Peyer's patch (tissue), 4 donors: ENCODE measurements around the gene RSBN1L. TPM values are rescaled to one million over a fixed set of nuclear protein-coding genes. Genes with fewer than 3 reads are reported as not detected.

Experiments
- DNase-seq, 3 donors: peaks; one replicate each; pipeline ENCODE4 v3.0.0-alpha.2; 2017 to 2019
- H3K27ac ChIP-seq, 4 donors: fragments of 200-600 bp; sonication (generic); one replicate each; pipeline ENCODE4 v1.5.1; 2016 to 2019
- H3K27me3 ChIP-seq, 2 donors: fragments of 200-600 bp; sonication (generic); one replicate each; pipeline ENCODE4 v1.5.1; 2019
- H3K36me3 ChIP-seq, 3 donors: fragments of 200-600 bp; sonication (generic); one replicate each; pipeline ENCODE4 v1.5.1; 2016 to 2019
- H3K4me1 ChIP-seq, 4 donors: fragments of 200-600 bp; sonication (generic); one replicate each; pipeline ENCODE4 v1.5.1; 2016 to 2019
- H3K4me3 ChIP-seq, 4 donors: fragments of 200-600 bp; sonication (generic); 1 replicate in 3 of 4; 2 replicates in 1 of 4; pipeline ENCODE4 v1.5.1; 2016 to 2019; ENCODE audit warnings: mild to moderate bottlenecking in 1 of 4
- H3K9me3 ChIP-seq, 4 donors: fragments of 200-600 bp; sonication (generic); one replicate each; pipeline ENCODE4 v1.5.1; 2016 to 2019; ENCODE audit warnings: mild to moderate bottlenecking in 1 of 4
- POLR2A ChIP-seq, 2 donors: fragments of 450-650 bp; IDR thresholded peaks; one replicate each; pipeline ENCODE4 v1.5.1; 2017; ENCODE audit warnings: antibody characterized with exemption in 2 of 2, mild to moderate bottlenecking in 2 of 2, moderate library complexity in 2 of 2
- total RNA-seq, 4 donors: library from RNA; depleted of rRNA; stranded (reverse); fragments of >200 nt; gene quantifications; one replicate each; pipeline ENCODE4 v1.1.0, GENCODE V29; 2016
- TF ChIP-seq, protein P1 (sequence below), 6 experiments: fragments of 450-650 bp in 4 of 6; fragments of 200-600 bp in 2 of 6; sonication (generic) in 1 of 6; IDR thresholded peaks; one replicate each; pipeline ENCODE4 v1.5.1; 2017 to 2019; ENCODE audit warnings: antibody characterized with exemption in 6 of 6, mild to moderate bottlenecking in 3 of 6, moderate library complexity in 1 of 6

Gene RSBN1L
- total RNA-seq, 4 donors from 2014 or later = 18.9 to 57.8 (median 23.6) TPM

DNA sequence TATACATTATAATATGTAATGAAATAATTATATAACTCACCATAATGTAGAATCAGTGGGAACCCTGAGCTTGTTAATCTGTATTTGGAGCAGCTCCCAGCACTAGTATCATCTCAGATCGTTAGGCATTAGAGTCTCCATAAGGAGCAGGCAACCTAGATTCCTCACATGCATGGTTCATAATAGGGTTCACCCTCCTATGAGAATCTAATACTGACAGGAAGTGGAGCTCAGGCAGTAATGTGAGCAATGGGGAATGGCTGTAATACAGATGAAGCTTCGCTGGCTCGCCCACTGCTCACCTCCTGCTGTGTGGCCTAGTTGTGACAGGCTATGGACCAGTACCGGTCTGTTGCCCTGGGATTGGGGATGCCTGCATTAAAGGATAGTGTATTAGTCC lies 49.5 kb downstream of the RSBN1L start:
- Histone ChIP-seq H3K27me3 (no peaks in the 10 kb centered on the region), H3K27ac (no peak overlapping the region), H3K4me1 (peaks cover 0 to 6% (median 0%) of the 10 kb centered on the region in 4 donors), H3K4me3 (no peak overlapping the region), H3K9me3 (no peaks in the 10 kb centered on the region), H3K36me3 (peaks cover 0 to 6% (median 0%) of the 10 kb centered on the region in 3 donors)
- no peak for DNase-seq
- TF ChIP-seq, protein P1, sequence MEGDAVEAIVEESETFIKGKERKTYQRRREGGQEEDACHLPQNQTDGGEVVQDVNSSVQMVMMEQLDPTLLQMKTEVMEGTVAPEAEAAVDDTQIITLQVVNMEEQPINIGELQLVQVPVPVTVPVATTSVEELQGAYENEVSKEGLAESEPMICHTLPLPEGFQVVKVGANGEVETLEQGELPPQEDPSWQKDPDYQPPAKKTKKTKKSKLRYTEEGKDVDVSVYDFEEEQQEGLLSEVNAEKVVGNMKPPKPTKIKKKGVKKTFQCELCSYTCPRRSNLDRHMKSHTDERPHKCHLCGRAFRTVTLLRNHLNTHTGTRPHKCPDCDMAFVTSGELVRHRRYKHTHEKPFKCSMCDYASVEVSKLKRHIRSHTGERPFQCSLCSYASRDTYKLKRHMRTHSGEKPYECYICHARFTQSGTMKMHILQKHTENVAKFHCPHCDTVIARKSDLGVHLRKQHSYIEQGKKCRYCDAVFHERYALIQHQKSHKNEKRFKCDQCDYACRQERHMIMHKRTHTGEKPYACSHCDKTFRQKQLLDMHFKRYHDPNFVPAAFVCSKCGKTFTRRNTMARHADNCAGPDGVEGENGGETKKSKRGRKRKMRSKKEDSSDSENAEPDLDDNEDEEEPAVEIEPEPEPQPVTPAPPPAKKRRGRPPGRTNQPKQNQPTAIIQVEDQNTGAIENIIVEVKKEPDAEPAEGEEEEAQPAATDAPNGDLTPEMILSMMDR (IDR thresholded peaks at IDR 0.05) = no peak
- TF ChIP-seq POLR2A (IDR thresholded peaks at IDR 0.05) = no peak

- DNase-seq = no peak
- TF ChIP-seq POLR2A (IDR thresholded peaks at IDR 0.05) = no peak
- TF ChIP-seq, protein P1 (IDR thresholded peaks at IDR 0.05) = no peak
- Histone ChIP-seq H3K36me3 (peaks cover 0 to 6% (median 0%) of the 10 kb centered on the region in 3 donors), H3K4me1 (peaks cover 0 to 6% (median 0%) of the 10 kb centered on the region in 4 donors), H3K27ac (no peak overlapping the region), H3K4me3 (no peak overlapping the region), H3K27me3 (no peaks in the 10 kb centered on the region), H3K9me3 (no peaks in the 10 kb centered on the region)
Observed at GRCh38 chr7:77746164-77746823, 50.0 kb downstream of the RSBN1L start.

- no peaks in the 10 kb centered on the region for H3K27me3 ChIP-seq
- no peak overlapping the region for H3K27ac ChIP-seq
- DNase-seq = no peak
- H3K4me1 ChIP-seq = peaks cover 0 to 6% (median 0%) of the 10 kb centered on the region in 4 donors
- H3K4me3 ChIP-seq = no peak overlapping the region
- H3K36me3 ChIP-seq = peaks cover 0 to 6% (median 0%) of the 10 kb centered on the region in 3 donors
- H3K9me3 ChIP-seq = no peaks in the 10 kb centered on the region
- no peak for TF ChIP-seq POLR2A (IDR thresholded peaks at IDR 0.05)
- TF ChIP-seq, protein P1 (IDR thresholded peaks at IDR 0.05) = no peak
Observed at GRCh38 chr7:77746824-77747165, 50.5 kb downstream of the RSBN1L start.

DNA sequence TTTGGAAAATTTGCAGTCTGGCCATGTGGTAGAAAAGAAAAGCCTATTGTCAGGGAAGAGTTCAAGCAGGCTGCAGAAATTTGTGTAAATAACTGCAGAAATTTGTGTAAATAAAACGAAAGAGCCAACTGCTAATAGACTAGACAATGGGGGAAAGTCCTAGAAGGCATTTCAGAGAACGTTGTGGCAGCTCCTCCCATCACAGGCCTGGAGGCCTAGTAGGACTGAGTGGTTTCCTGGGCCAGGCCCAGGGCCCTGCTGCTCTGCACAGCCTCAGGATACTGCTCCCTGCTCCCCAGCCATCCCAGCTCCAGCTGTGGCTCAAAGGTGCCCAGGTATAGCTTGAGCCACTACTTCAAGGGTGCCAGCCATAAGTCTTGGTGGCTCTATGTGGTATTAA lies 50.9 kb downstream of the RSBN1L start:
- Histone ChIP-seq H3K4me1 (peaks cover 0 to 6% (median 0%) of the 10 kb centered on the region in 4 donors), H3K36me3 (peaks cover 0 to 6% (median 0%) of the 10 kb centered on the region in 3 donors), H3K27ac (no peak overlapping the region), H3K27me3 (no peaks in the 10 kb centered on the region), H3K4me3 (no peak overlapping the region), H3K9me3 (no peaks in the 10 kb centered on the region)
- no peak for DNase-seq
- TF ChIP-seq POLR2A (IDR thresholded peaks at IDR 0.05) = no peak
- TF ChIP-seq, protein P1 (IDR thresholded peaks at IDR 0.05) = no peak

GRCh38 chr7:77747718-77748117 lies 51.5 kb downstream of the RSBN1L start:
- H3K4me3 ChIP-seq = no peak overlapping the region

More at GRCh38 chr7:77747718-77748117, 51.5 kb downstream of the RSBN1L start:
- no peaks in the 10 kb centered on the region for H3K27me3 ChIP-seq
- peaks cover 0 to 6% (median 0%) of the 10 kb centered on the region in 3 donors for H3K36me3 ChIP-seq
- H3K27ac ChIP-seq = no peak overlapping the region
- no peaks in the 10 kb centered on the region for H3K9me3 ChIP-seq
- no peak for DNase-seq
- TF ChIP-seq POLR2A (IDR thresholded peaks at IDR 0.05) = no peak
- TF ChIP-seq, protein P1 (IDR thresholded peaks at IDR 0.05) = no peak
- H3K4me1 ChIP-seq = peaks cover 0 to 6% (median 0%) of the 10 kb centered on the region in 4 donors
